SH-SY5Y (cell line): Measurements from ENCODE around the gene HOXB13.

Experiments used
- GATA2 ChIP-seq: IDR thresholded peaks from 2 replicates; pipeline ENCODE4 v1.6.1; 2011; ENCODE audit warnings: mild to moderate bottlenecking, low read depth, low read length
- GATA3 ChIP-seq: IDR thresholded peaks from 2 replicates; pipeline ENCODE4 v1.6.1; 2011; ENCODE audit warnings: low read depth, mild to moderate bottlenecking, low read length, moderate library complexity

DNA sequence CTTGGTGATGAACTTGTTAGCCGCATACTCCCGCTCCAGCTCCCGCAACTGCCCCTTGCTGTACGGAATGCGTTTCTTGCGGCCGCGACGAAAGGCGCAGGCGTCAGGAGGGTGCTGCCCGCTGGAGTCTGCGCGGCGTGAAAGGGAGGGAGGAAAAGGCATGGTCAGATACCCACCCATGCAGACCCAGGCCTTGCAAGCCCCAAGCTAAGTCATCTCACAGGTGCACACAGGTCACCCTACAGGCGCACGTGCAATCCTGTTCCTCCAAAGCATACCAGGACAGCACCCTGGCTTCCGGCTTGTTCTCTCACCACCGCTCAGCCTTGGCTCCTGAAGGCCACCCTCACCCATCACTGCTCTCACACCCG lies 1.6 kb downstream of the HOXB13 start:
- TF ChIP-seq GATA2 (no peak), GATA3 (no peak)
